PC-3 (cell line): ENCODE measurements around the gene CIAO3.

Experiments
- CTCF ChIP-seq: fragments of 300-600 bp; sonication (generic); conservative IDR thresholded peaks from 2 replicates; pipeline ENCODE4 v1.5.1; 2017; ENCODE audit warnings: antibody characterized with exemption, low read depth, mild to moderate bottlenecking, low read length
- EZH2 ChIP-seq: fragments of 300-600 bp; sonication (generic); IDR thresholded peaks from one replicate; pipeline ENCODE4 v1.6.1; 2017; ENCODE audit warnings: antibody characterized with exemption, mild to moderate bottlenecking, low read length; ENCODE audit not compliant: unreplicated experiment

DNA sequence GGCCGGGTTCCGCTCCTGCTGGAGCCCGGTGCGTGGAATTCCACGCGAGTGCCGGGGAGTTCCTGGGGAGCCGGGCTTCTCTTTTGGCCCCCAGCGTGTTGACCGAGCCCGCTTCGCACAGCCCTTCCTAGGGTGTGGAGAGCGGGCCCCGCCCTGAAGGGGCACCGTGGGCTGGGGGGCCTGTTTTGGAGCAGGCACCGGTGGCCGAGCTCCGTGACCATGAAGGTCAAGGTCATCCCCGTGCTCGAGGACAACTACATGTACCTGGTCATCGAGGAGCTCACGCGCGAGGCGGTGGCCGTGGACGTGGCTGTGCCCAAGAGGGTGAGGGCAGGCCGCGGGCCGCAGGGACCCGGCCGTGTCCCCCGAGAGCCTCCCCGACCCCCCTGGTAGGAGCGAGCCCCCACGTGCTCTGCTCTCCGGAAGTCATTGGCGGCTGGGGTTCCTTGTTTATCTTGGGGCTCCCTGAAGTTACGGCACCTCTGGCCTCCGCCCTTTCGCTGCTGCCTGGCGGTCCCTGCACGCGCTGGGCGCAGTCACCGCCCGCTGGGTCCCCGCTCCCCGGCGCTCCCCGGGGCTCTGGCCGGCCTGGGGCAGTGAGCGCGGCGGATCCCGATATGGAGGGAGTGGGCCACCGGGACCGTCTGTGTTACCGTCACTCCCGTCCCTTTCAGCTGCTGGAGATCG, 13.4 kb downstream of the CIAO3 start:
- TF ChIP-seq CTCF, result no peak
- TF ChIP-seq EZH2, result no peak
